GM10847 (cell line): ENCODE data around the gene FER1L5.

Experiments used
- POLR2A ChIP-seq: IDR thresholded peaks from 2 replicates; pipeline ENCODE4 v1.6.1; 2011; ENCODE audit not compliant: insufficient read length; ENCODE audit errors: extremely low read depth

Gene FER1L5

DNA sequence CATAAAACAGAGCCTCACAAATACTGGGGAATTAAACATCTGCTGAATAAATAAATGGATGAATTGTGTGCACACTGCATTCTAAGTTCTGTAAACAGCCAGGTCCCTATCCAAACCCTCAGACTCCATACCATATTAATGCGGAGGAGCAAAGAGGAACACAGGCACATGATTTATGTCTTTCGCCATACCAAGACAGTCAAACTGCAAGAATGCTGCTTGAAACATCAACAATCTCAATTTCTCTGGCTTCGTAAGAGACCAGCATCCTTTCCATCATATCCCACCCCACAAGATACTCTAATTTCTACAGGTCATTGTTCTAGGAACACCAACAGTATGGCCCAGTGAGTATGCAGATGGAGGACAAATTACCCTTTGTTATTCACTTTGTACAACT lies 19.4 kb upstream of the FER1L5 start:
- no peak for TF ChIP-seq POLR2A

DNA sequence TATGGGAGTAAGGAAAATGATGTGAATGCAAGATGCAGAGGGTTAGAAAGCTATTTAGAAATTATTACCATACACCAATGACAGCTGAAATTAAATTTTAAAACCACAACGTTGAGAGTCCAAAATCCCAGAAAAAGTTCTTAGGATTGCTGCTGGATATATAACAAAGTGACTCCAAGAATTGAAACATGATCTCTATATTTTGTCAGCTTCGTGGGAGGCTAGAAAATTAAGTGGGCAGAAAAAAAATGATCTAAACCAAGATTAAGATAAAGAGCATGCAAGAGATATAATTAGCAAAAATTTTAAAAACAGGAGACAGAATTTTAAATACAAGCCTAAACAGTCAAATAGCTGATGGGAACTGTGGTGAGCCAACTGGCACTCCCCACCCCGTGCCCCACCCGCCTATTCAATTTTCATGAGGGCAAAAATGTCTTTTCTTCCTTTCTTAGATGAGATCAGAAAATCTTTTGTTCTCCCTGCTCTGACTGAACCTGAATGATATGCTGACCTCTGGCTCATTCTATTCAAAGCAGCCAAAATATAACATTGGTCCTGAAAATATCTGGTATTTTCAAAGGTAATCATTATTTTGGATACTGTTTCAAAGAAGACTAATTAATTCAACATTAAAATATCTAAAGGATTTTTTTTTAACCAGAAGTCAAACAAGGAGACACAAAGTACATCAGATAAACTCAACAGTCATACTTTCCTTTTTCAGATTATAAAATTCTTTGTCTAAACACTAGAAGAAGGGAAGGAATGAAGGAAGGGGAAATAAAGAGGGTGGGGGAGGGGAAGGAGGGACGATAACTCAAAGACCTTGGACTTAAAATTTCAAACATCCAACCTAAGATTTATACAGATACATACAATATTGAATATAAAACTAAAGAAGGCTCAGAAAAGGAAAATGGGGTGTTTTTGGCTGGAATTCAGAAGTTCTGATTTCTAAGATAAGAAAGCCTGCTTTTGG lies 16.7 kb upstream of the FER1L5 start:
- TF ChIP-seq POLR2A: no peak

DNA sequence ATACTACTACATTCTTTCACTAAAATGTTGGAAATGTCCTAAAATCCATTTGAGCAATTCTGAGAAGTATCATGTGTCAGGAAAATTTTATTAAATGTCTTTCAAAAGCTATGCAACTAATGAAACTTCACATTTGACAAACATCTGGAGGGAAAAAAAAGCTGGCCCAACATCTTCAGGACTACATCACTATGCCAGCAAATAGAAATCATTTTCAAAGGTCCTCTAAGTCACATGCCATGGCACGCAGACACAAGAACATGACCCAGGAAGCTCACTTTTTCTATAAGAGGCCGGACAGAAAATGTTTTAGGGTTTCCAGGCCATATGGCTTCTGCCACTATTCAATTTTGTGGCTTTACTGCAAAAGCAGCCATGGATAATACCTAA lies 16.0 kb upstream of the FER1L5 start:
- no peak for TF ChIP-seq POLR2A

DNA sequence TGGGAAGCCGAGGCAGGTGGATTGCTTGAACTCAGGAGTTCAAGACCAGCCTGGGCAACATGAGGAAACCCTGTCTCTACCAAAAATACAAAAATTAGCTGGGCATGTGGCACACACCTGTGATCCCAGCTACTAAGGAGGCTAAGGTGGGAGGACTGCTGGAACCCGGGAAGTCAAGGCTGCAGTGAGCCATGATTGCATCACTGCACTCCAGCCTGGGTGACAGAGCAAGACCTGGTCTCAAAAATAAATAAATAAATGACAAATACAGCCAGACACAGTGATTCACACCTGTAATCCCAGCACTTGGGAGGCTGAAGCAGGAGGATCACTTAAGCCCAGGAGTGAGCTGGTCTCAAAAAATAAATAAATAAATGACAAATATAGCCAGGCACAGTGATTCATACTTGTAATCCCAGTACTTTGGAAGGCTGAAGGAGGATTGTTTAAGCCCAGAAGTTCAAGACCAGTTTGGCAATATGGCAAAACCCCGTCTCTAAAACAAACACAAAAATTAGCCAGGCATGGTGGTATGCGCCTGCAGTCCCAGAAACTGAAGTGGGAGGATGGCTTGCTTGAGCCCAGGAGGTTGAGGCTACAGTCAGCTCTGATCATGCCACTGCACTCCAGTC lies 10.6 kb upstream of the FER1L5 start:
- no peak for TF ChIP-seq POLR2A

DNA sequence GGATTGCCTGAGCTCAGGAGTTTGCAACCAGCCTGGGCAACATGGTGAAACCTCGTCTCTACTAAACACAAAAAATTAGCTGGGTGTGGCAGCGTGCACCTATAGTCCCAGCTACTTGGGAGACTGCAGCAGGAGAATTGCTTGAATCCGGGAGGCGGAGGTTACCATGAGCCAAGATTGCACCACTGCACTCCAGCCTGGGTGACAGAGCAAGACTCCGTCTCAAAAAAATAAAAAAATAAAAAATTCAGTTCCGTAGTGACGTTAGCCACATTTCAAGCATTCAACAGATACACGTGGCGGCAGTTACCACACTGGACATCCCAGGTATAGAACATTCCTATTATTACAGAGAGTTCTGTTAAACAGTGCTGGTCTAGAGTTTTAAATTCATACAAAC lies 8.9 kb upstream of the FER1L5 start:
- no peak for TF ChIP-seq POLR2A

DNA sequence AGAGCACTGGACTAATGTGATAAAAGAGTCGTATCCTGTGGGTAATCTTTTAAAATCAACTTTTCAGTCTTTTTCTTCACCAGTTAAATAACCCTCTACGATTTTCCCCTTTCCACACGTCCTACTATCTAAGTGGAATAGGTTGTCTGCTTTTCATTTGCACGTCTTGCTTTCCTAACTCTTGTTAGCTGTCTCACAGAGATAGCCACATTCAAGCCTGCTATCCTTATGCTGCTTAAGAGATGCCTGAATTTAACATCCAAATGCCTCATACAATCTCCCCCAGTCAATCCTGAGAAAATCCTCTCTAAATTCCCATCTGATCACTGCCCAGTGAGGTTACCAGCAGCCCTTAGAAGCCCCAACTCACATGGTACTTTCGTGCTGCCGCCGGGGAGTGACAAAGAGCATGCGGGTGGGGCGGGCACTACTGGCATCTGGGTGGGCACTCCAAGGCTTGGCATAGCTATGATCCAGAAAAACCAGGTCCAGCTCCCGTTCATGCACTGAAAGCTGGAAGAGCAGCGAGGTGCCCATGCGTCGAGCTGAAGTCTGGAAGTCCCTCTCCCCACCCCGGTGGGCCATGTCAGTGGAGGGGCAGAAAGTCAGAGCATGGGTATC lies 5.9 kb upstream of the FER1L5 start:
- TF ChIP-seq POLR2A: no peak

DNA sequence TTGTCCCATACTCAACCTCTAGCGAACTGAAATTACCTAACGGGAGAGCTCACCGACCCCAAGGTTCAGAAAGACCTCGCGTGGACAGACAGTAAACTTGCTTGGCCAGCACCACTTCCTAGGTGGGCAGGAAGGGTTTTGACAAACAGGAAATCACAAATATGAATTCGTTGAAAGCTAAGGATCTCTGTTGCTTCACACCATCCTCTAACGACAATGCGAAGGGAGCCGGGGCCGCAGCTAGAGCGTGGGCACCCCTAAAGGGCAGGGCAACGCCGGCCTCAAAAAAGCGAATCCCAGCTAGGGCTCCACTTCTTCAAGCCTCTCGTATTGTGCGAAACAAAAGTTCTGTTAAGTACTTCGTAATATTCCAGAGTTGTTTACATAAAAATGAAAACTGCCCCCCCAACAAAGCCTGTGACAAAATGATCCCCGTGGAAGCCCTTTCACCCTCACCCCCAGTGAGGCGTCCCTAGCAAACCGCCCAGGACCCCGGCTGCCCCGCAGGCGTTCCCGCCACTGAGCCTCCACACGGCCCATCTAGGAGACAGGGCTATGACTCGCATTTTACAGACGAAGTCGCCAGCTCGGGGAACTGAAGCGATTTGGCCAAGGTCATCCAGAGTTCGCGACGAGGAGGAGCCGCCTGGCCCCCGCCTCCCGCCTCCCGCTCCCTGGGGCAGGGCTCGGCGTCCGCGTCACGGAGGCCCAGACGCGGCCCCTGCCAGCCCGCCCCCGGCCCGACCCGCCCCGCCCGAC lies 5.0 kb upstream of the FER1L5 start:
- no peak for TF ChIP-seq POLR2A

DNA sequence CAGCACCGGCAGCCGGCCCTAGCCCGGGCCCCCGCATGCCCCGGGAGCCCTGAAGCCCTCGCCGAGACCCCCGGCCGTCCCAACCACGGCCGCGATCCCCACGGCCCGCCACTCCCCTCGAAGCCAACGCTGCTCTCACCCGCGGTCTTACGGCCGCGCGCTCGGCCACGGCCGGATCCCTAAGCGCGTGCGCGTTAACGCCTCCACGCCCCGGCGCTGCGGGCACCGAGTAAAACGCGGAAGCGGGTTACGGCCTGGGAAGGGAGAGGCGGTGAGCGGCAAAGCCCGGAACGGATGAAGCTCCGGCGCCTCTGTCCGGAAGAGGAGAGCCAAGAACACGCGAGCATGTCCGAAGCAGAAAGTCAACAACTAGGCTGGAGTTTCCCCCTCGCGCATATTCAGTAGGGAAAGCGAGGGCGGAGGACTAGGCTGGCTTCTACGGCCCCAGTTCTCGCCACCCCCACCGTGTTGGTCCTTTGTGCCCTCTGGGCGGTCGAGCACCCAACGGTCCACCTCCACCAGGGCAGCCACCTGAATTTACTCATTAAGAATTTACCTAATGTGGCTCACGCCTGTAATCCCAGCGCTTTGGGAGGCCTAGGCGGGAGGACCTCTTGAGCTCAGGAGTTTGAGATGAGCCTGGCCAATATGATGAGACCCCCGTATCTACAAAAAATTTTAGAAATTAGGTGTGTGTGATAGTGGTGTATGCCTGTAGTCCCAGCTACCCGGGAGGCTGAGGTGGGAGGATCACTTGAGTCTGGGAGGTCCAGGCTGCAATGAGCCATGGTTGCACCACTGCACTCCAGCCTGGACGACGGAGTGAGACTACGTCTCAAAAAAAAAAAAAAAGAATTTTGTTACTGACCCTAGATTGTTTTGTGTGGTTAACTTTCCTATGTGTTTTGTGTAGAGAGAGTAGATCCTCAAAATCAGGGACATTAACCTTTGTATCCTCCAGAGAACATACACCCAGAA lies 4.1 kb upstream of the FER1L5 start, which contains the start of gene KANSL3:
TSS of gene KANSL3 (minus strand) at position 169 of the 978 bp plus-strand sequence. CDS start 1,177 bp downstream, outside the sequence.
- TF ChIP-seq POLR2A: peak; percentile 89

DNA sequence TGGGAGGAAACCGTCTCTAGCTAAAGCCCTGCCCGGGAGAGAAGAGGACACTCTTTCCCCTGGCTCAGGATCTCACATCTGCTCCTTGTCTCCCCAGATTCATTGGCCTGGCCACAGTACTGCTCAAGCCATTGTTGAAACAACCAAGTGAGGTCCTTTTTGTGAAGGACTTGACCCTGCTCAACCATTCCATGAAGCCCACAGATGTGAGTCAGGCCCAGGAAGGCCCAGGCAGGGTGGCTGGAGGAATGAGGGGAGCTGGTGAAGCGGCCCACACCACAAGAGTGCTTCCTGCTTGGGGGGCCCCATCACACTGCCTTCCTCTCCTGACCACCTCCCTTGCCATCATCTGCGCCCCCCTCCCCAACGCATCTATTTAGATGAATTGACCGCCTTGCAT lies 5.1 kb downstream of the FER1L5 start:
- TF ChIP-seq POLR2A: no peak

DNA sequence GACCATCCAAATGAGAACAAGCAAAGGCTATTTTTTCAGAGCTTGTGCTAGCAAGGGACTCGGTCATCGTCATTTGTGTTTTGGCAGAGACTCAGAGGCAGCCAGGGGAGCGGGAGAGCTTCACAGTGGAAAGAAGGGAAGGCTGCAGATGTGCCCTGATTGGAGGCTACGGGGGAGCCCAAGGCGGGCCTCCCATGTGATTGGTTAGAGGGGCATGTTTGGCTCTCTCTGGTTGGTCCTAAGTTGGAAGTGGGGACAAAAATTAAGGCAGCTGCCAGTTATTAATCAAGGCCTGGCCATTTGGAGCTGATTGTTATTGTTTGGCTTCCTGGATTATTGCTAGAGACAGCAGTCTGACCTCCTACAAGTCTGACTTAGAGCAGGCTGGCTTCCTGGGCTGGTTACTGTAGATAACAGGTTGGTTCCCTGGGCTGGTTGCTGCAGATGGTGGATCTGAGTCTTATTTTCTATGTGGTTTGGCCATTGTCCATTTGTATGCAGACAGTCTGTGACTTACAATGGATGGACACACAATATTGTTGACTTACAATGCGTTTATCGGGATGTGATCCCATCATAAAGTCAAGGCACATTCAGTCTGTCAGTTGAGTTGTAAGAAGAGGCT lies 5.9 kb downstream of the FER1L5 start:
- TF ChIP-seq POLR2A: no peak

DNA sequence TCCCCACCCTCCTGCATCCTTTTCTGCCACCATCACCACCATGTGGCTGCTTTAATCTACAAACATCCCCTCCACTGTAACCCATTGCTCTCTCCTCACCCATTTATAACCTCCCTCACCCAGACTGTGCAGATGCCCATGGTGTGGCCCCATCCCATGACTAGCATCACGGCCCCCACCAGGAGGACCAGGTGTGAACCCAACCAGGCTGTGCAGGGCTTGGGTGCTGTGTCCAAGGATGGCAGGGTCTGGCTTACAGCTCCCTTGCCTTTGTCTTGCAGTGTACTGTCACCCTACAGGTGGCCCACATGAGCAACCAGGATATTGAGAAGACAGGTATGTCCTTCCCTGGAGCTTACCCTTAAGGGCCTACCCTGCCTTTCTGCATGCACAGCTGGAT lies 6.8 kb downstream of the FER1L5 start:
- no peak for TF ChIP-seq POLR2A

DNA sequence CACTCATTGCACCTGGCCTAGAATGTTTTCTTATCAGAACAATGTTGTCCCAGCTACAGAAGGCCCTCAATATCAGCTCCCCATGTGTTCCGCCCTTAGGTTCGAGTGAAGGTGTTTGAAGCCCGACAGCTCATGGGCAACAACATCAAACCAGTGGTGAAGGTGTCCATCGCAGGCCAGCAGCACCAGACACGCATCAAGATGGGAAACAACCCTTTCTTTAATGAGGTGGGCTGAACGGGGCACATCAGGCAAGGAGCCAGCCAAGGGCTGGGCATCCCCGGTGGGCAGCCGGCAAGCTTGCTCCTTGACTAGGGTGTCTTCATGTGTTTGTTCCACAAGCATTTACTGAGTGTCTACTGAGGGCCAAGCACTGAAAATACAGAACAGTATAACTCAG lies 9.2 kb downstream of the FER1L5 start:
- TF ChIP-seq POLR2A: no peak

DNA sequence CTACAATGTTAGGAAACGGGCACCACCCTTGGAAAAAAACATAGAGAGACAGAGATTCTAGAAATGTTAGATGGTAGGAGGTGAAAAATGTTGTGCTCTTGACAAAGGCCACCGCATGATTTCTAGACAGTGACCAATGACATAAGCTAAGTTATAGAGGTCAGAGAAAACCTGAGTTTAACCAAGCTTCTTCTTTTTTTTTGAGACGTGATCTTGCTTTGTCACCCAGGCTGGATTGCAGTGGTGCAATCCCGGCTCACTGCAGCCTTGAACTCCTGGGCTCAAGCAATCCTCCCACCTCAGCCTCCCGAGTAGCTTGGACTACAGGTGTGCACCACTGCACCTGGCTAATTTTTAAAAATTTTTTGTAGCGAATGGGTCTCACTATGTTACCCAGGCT lies 13.0 kb downstream of the FER1L5 start:
- no peak for TF ChIP-seq POLR2A

DNA sequence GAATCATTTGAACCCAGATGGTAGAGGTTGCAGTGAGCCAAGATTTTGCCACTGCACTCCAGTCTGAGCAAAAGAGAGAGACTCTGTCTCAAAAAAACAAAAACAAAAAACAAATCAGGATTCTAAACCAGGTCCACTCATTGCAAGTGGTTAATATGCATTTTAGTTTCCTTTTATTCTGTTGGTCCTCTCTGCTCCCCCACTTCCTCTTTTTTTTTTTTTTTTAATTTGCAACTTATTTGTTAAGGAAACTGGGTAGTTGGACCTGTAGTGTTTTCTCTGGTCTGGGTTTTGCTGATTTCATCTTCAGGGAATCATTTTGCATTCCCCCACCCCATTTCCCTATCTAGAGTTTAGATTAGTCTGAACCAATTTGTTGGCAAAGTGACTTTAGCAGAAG lies 14.0 kb downstream of the FER1L5 start:
- TF ChIP-seq POLR2A: no peak

DNA sequence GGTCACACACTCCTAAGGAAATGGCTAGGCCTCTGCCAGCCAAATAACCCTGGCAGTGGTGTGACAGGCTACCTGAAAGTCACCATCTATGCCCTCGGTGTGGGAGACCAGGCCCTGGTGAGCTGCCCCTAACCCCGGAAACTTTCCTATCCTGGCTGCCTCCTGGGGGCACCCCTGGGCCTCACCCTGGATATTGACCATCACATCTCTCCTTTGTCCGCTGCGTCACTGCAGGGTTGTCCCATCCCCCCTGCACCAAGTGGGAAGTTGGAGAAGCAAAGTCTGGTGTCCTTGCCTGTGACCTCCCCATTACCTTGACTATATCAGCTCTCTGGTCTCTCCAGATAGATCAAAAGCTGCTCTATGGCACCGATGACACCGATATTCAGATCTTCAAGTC lies 18.8 kb downstream of the FER1L5 start:
- TF ChIP-seq POLR2A: no peak
